Duodenal mucosa (tissue), 2 donors: ENCODE results near the gene MAX.

Experiments used
- H3K27ac ChIP-seq: one replicate; pipeline ENCODE4 v1.7.0; 2013; ENCODE audit warnings: low read depth, low read length
- H3K27me3 ChIP-seq, 2 donors: one replicate each; pipeline ENCODE4 v1.7.0; 2013; ENCODE audit warnings: low read length in 2 of 2, control low read depth in 1 of 2; ENCODE audit not compliant: insufficient read depth in 2 of 2, control insufficient read depth in 1 of 2
- H3K36me3 ChIP-seq, 2 donors: one replicate each; pipeline ENCODE4 v1.7.0; 2013; ENCODE audit warnings: low read length in 2 of 2, control low read depth in 1 of 2; ENCODE audit not compliant: insufficient read depth in 2 of 2, control insufficient read depth in 1 of 2
- H3K4me1 ChIP-seq, 2 donors: one replicate each; pipeline ENCODE4 v1.7.0; 2013; ENCODE audit warnings: low read length in 2 of 2, control low read depth in 1 of 2; ENCODE audit not compliant: insufficient read depth in 2 of 2, control insufficient read depth in 1 of 2
- H3K4me3 ChIP-seq, 2 donors: one replicate each; pipeline ENCODE4 v1.7.0; 2013; ENCODE audit warnings: low read length in 2 of 2, low read depth in 1 of 2
- H3K9ac ChIP-seq, 2 donors: one replicate each; pipeline ENCODE4 v1.7.0; 2013; ENCODE audit warnings: low read length in 2 of 2, low read depth in 1 of 2
- H3K9me3 ChIP-seq, 2 donors: one replicate each; pipeline ENCODE4 v1.7.0; 2013; ENCODE audit warnings: low read length in 2 of 2, control low read depth in 1 of 2; ENCODE audit not compliant: control insufficient read depth in 1 of 2

Gene MAX

GRCh38 chr14:65102441-65103149 lies at the start of gene MAX:
Gene MAX, minus strand, starts transcription at chr14:65102517. Its CDS starts 178 bp downstream, at chr14:65102339.
- H3K4me1 ChIP-seq = peaks cover 20 to 31% of the 10 kb centered on the region in 2 donors
- H3K36me3 ChIP-seq = no peaks in the 10 kb centered on the region
- H3K27me3 ChIP-seq = no peaks in the 10 kb centered on the region
- peak within 1 kb of the TSS; percentile 79 for H3K27ac ChIP-seq
- no peaks in the 10 kb centered on the region for H3K9me3 ChIP-seq
- H3K9ac ChIP-seq = peak within 1 kb of the TSS; percentile 74 to 83
- H3K4me3 ChIP-seq = peak within 1 kb of the TSS; percentile 72 to 89

GRCh38 chr14:65151609-65151956 lies 49.3 kb upstream of the MAX start:
- no peaks in the 10 kb centered on the region for H3K9me3 ChIP-seq
- no peaks in the 10 kb centered on the region for H3K36me3 ChIP-seq
- no peak overlapping the region for H3K9ac ChIP-seq
- no peak overlapping the region for H3K4me3 ChIP-seq
- H3K4me1 ChIP-seq = peaks cover 0 to 4% of the 10 kb centered on the region in 2 donors
- H3K27me3 ChIP-seq = no peaks in the 10 kb centered on the region
- no peak overlapping the region for H3K27ac ChIP-seq

GRCh38 chr14:65150898-65151608 lies 48.7 kb upstream of the MAX start:
- H3K4me1 ChIP-seq = no peaks in the 10 kb centered on the region
- no peaks in the 10 kb centered on the region for H3K36me3 ChIP-seq
- no peaks in the 10 kb centered on the region for H3K9me3 ChIP-seq
- H3K27me3 ChIP-seq = no peaks in the 10 kb centered on the region
- H3K4me3 ChIP-seq = no peak overlapping the region
- H3K9ac ChIP-seq = no peak overlapping the region
- no peak overlapping the region for H3K27ac ChIP-seq

- Histone ChIP-seq H3K27me3 (peaks cover 0 to 2% of the 10 kb centered on the region in 2 donors), H3K27ac (no peak overlapping the region), H3K4me1 (no peaks in the 10 kb centered on the region), H3K9me3 (no peaks in the 10 kb centered on the region), H3K9ac (no peak overlapping the region), H3K36me3 (no peaks in the 10 kb centered on the region), H3K4me3 (no peak overlapping the region)
Observed at GRCh38 chr14:65149116-65149515, 46.8 kb upstream of the MAX start.

- Histone ChIP-seq H3K4me3 (no peak overlapping the region), H3K4me1 (no peaks in the 10 kb centered on the region), H3K27me3 (peaks cover 0 to 7% of the 10 kb centered on the region in 2 donors), H3K27ac (no peak overlapping the region), H3K9me3 (no peaks in the 10 kb centered on the region), H3K36me3 (no peaks in the 10 kb centered on the region), H3K9ac (no peak overlapping the region)
Observed at GRCh38 chr14:65144170-65144569, 41.9 kb upstream of the MAX start.

- Histone ChIP-seq H3K4me3 (no peak overlapping the region), H3K9ac (no peak overlapping the region), H3K36me3 (no peaks in the 10 kb centered on the region), H3K27ac (no peak overlapping the region), H3K4me1 (no peaks in the 10 kb centered on the region), H3K9me3 (no peaks in the 10 kb centered on the region), H3K27me3 (peaks cover 0 to 7% of the 10 kb centered on the region in 2 donors)
Observed at GRCh38 chr14:65142914-65143625, 40.8 kb upstream of the MAX start.

GRCh38 chr14:65142429-65142828 lies 40.1 kb upstream of the MAX start:
- Histone ChIP-seq H3K27me3 (peaks cover 0 to 7% of the 10 kb centered on the region in 2 donors), H3K36me3 (no peaks in the 10 kb centered on the region), H3K9ac (no peak overlapping the region), H3K4me3 (no peak overlapping the region), H3K4me1 (no peaks in the 10 kb centered on the region), H3K27ac (no peak overlapping the region), H3K9me3 (no peaks in the 10 kb centered on the region)

- no peak overlapping the region for H3K27ac ChIP-seq
- no peaks in the 10 kb centered on the region for H3K4me1 ChIP-seq
- no peak overlapping the region for H3K4me3 ChIP-seq
- no peaks in the 10 kb centered on the region for H3K9me3 ChIP-seq
- peaks cover 0 to 7% of the 10 kb centered on the region in 2 donors for H3K27me3 ChIP-seq
- no peaks in the 10 kb centered on the region for H3K36me3 ChIP-seq
- no peak overlapping the region for H3K9ac ChIP-seq
Observed at GRCh38 chr14:65141523-65141922, 39.2 kb upstream of the MAX start.

- Histone ChIP-seq H3K4me1 (peaks cover 0 to 7% of the 10 kb centered on the region in 2 donors), H3K27ac (no peak overlapping the region), H3K9me3 (no peaks in the 10 kb centered on the region), H3K4me3 (no peak overlapping the region), H3K36me3 (no peaks in the 10 kb centered on the region), H3K9ac (no peak overlapping the region), H3K27me3 (no peaks in the 10 kb centered on the region)
Observed at GRCh38 chr14:65137648-65138307, 35.5 kb upstream of the MAX start.
